ENCODE data around the gene KIAA0825. TPM values are rescaled to one million over a fixed set of nuclear protein-coding genes. Genes with fewer than 3 reads are reported as not detected.
"Not testable (repeated sequence)": the region's sequence is repeated elsewhere in the genome, so short reads cannot be mapped to it uniquely, and the experiment has no call there.

The KIAA0825 gene
- total RNA-seq, 1 donor from 2014 or later, result 0.26 TPM

DNA sequence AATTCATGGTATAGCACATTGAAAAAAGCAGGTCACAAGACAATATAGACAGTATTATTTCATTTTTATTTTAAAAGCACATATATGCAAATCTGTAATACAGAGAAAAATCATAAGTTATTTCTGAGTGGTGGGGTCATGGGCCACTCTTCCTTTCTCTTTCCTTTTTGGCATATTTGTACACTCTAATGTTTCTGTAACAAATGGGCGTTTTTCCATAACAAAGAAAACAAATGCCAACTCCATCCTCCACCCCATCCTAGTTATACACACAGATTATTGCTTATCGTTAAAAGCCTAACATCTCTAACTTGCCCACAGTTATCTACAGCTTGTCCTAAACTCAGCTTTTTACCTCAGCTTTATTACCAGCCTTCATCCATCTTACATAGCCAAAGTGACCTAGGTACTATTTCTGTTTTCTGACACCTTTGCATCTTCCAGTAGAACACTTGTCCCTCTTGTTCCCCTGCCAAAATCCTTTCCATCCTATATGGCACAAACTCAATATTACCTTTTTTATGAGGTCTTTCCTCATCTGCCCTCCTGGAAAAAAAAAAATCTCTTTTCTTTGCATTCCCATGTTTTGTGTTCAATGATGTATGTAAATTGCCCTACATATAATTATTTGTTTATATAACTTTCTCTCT lies 4.1 kb downstream of the KIAA0825 start:
- TF ChIP-seq, protein P1, sequence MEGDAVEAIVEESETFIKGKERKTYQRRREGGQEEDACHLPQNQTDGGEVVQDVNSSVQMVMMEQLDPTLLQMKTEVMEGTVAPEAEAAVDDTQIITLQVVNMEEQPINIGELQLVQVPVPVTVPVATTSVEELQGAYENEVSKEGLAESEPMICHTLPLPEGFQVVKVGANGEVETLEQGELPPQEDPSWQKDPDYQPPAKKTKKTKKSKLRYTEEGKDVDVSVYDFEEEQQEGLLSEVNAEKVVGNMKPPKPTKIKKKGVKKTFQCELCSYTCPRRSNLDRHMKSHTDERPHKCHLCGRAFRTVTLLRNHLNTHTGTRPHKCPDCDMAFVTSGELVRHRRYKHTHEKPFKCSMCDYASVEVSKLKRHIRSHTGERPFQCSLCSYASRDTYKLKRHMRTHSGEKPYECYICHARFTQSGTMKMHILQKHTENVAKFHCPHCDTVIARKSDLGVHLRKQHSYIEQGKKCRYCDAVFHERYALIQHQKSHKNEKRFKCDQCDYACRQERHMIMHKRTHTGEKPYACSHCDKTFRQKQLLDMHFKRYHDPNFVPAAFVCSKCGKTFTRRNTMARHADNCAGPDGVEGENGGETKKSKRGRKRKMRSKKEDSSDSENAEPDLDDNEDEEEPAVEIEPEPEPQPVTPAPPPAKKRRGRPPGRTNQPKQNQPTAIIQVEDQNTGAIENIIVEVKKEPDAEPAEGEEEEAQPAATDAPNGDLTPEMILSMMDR (IDR thresholded peaks at IDR 0.05; ENCODE audit: insufficient read depth, low read length, severe bottlenecking), result no peak
- no peaks in the 10 kb centered on the region for H3K27me3 ChIP-seq (ENCODE audit: control insufficient read depth, insufficient read depth, low read length)
- DNase-seq (ENCODE audit: low read depth) (no peak), FAIRE-seq (no peak)
- H3K4me3 ChIP-seq (ENCODE audit: low read depth, low read length), result no peak overlapping the region
- no peaks in the 10 kb centered on the region for H3K36me3 ChIP-seq (ENCODE audit: control insufficient read depth, insufficient read depth, low read length)

DNA sequence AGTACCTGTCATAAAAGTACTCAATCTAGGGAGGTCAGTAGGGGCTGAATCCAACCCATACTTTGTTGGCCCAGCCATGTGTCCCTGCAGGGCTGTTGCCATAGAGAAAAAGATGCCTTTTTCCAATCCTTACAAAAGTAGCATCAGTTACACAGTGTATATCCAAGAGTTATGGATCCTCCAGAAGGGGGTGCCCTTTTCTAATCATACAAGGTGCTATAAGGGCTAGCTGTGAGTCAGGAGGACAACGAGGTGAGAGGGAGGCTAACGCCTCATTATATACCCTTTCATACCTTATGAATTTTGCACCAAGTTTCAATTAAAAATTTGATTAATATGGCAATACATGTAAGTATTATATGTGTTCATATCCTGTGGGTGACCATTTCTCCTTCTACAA lies 4.8 kb downstream of the KIAA0825 start:
- H3K4me3 ChIP-seq (ENCODE audit: low read depth, low read length), result no peak overlapping the region
- H3K36me3 ChIP-seq (ENCODE audit: control insufficient read depth, insufficient read depth, low read length), result no peaks in the 10 kb centered on the region
- TF ChIP-seq, protein P1 (IDR thresholded peaks at IDR 0.05; ENCODE audit: insufficient read depth, low read length, severe bottlenecking), result peak; percentile 22
- no peak for FAIRE-seq
- DNase-seq (ENCODE audit: low read depth), result peak; percentile 49
- H3K27me3 ChIP-seq (ENCODE audit: control insufficient read depth, insufficient read depth, low read length), result no peaks in the 10 kb centered on the region

DNA sequence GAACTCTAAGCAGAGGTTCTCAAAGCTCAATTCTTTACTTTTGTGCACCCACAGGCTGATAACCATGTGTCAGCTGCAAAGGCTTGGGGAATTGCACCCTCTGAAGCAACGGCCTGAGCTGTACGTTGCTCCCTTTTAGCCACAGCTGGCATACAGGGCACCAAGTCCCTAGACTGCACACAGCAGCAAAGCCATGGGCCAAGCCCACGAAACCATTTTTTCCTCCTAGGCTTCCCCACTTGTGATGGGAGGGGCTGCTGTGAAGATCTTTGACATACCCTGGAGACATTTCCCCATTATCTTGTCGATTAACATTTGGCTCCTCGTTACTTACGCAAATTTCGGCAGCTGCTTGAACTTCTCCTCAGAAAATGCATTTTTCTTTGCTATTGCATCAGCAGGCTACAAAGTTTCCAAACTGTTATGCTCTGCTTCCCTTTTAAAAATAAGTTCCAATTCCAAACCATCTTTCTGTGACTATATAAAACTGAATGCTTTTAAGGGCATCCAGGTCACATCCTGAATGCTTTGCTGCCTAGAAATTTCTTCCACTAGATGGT lies 23.0 kb downstream of the KIAA0825 start:
- H3K36me3 ChIP-seq (ENCODE audit: control insufficient read depth, insufficient read depth, low read length), result no peaks in the 10 kb centered on the region
- TF ChIP-seq, protein P1 (IDR thresholded peaks at IDR 0.05; ENCODE audit: insufficient read depth, low read length, severe bottlenecking), result no peak
- H3K4me3 ChIP-seq (ENCODE audit: low read depth, low read length), result no peak overlapping the region
- FAIRE-seq (no peak), DNase-seq (ENCODE audit: low read depth) (no peak)
- no peaks in the 10 kb centered on the region for H3K27me3 ChIP-seq (ENCODE audit: control insufficient read depth, insufficient read depth, low read length)

DNA sequence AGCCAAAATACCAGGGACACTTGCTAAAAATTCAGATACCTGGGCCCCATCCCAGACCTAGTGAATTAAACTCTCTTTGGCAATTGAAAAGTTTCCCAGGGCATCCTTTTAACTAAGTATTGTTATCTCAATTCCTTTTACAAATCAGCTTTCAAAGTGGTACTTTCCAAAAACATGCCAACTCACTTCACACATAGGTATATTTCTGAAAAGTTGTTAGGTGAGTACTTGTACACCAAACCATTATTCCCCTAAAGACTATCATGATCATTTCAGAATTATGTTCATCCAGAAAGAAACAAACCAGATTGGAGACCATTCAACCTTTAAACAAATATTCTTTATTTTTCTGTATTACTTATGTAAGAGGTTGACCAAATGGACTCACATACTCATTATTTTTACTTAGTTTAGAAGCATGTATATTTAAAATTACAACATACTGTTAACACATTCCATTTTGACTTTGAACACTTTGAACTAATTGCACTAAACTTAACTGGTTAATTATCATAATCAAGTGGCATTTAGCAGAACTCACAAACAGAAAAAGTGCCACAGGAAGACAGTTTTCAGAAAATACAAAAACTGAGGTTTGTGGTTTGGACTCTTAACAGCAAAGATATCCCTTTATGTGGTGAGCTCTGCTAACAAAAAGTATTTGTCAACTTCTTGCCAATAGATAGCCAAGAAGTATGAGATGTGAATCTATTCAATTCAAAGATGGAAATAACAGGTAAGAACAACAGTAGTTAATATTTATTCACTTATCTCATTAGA lies 40.7 kb downstream of the KIAA0825 start:
- TF ChIP-seq, protein P1 (IDR thresholded peaks at IDR 0.05; ENCODE audit: insufficient read depth, low read length, severe bottlenecking), result no peak
- FAIRE-seq (no peak), DNase-seq (ENCODE audit: low read depth) (no peak)
- Histone ChIP-seq H3K27me3 (ENCODE audit: control insufficient read depth, insufficient read depth, low read length) (no peaks in the 10 kb centered on the region), H3K36me3 (ENCODE audit: control insufficient read depth, insufficient read depth, low read length) (no peaks in the 10 kb centered on the region), H3K4me3 (ENCODE audit: low read depth, low read length) (no peak overlapping the region)

DNA sequence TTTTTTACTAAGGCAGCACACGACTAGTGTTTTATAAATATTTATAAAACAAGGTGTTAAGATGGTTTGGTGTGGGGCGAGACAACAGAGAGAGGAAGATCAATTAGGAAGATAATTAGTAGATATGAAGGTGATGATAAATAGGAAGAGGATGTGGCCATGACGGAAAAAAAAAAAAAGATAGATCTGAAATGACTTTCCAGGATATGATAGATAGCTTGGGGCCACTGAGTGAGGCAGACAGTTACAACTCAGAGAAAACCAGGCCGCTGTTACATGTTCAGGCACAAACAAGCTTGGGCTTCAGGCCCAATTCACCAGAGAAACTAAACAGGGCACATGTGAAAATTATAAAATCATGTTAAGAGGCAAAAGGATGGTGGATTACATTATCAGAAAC lies 43.2 kb downstream of the KIAA0825 start:
- Histone ChIP-seq H3K27me3 (ENCODE audit: control insufficient read depth, insufficient read depth, low read length) (no peaks in the 10 kb centered on the region), H3K4me3 (ENCODE audit: low read depth, low read length) (no peak overlapping the region), H3K36me3 (ENCODE audit: control insufficient read depth, insufficient read depth, low read length) (no peaks in the 10 kb centered on the region)
- DNase-seq (ENCODE audit: low read depth), result peak; percentile 52
- TF ChIP-seq, protein P1 (IDR thresholded peaks at IDR 0.05; ENCODE audit: insufficient read depth, low read length, severe bottlenecking), result no peak
- FAIRE-seq, result no peak

DNA sequence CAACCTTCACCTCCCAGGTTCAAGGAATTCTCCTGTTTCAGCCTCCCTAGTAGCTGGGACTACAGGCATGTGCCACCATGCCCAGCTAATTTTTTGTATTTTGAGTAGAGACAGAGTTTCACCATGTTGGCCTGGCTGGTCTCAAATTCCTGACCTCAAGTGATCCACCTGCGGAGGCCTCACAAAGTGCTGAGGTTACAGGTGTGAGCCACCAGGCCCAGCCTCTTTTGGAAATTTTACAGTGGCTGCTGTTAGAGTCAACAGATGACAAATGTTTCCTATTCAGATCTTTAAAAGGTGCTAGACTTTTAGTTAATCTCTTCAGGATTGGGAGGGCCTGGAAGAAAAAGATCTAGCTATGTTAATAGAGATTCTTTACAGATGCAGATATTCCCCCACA lies 45.1 kb downstream of the KIAA0825 start:
- not testable (repeated sequence) for FAIRE-seq; H3K27me3 ChIP-seq (ENCODE audit: control insufficient read depth, insufficient read depth, low read length); H3K4me3 ChIP-seq (ENCODE audit: low read depth, low read length); H3K36me3 ChIP-seq (ENCODE audit: control insufficient read depth, insufficient read depth, low read length); DNase-seq (ENCODE audit: low read depth)

All from bronchial epithelial cell (primary cell).